ENCODE data around the gene KAT5. TPM values are rescaled to one million over a fixed set of nuclear protein-coding genes. Genes with fewer than 3 reads are reported as not detected.
A peak's percentile ranks its signal among the peaks of the same experiment; 100 is the strongest.
"Not testable (repeated sequence)": the region's sequence is repeated elsewhere in the genome, so short reads cannot be mapped to it uniquely, and the experiment has no call there.

The KAT5 gene
- polyA plus RNA-seq, 4 donors, result 63.9 to 76.7 (median 71.1) TPM

GRCh38 chr11:65741185-65741584, 29.1 kb downstream of the KAT5 start:
- H3K4me1 ChIP-seq (ENCODE audit: control insufficient read depth in 3 of 3, insufficient read depth in 2 of 3, low read depth in 1 of 3, low read length in 2 of 3), result no peaks in the 10 kb centered on the region
- FAIRE-seq (no peak), DNase-seq (no peak)
- no peak overlapping the region for H3K4me3 ChIP-seq (ENCODE audit: low read depth in 1 of 3, low read length in 3 of 3)
- peaks cover 0 to 11% (median 3%) of the 10 kb centered on the region in 3 donors for H3K27me3 ChIP-seq (ENCODE audit: control insufficient read depth in 3 of 3, insufficient read depth in 3 of 3, low read length in 3 of 3)
- H3K9me3 ChIP-seq (ENCODE audit: control insufficient read depth in 2 of 2, insufficient read depth in 1 of 2, low read depth in 1 of 2, low read length in 1 of 2), result peaks cover 0 to 2% of the 10 kb centered on the region in 2 donors
- no peaks in the 10 kb centered on the region for H3K36me3 ChIP-seq (ENCODE audit: control insufficient read depth in 3 of 3, insufficient read depth in 2 of 3, low read depth in 1 of 3, low read length in 3 of 3)
- H3K27ac ChIP-seq (ENCODE audit: low read depth in 1 of 3, low read length in 2 of 3), result no peak overlapping the region
- WGBS, 3 donors, result 77 to 82% (median 78%) methylated on average over 8 of the region's 8 CpGs

- no peaks in the 10 kb centered on the region for H3K9me3 ChIP-seq (ENCODE audit: control insufficient read depth in 2 of 2, insufficient read depth in 1 of 2, low read depth in 1 of 2, low read length in 1 of 2)
- DNase-seq (no peak), FAIRE-seq (no peak)
- H3K36me3 ChIP-seq (ENCODE audit: control insufficient read depth in 3 of 3, insufficient read depth in 2 of 3, low read depth in 1 of 3, low read length in 3 of 3), result no peaks in the 10 kb centered on the region
- H3K27ac ChIP-seq (ENCODE audit: low read depth in 1 of 3, low read length in 2 of 3), result no peak overlapping the region
- no peak overlapping the region for H3K4me3 ChIP-seq (ENCODE audit: low read depth in 1 of 3, low read length in 3 of 3)
- WGBS, 3 donors, result 83 to 93% (median 89%) methylated on average over 1 of the region's 1 CpG
- H3K4me1 ChIP-seq (ENCODE audit: control insufficient read depth in 3 of 3, insufficient read depth in 2 of 3, low read depth in 1 of 3, low read length in 2 of 3), result no peaks in the 10 kb centered on the region
- peaks cover 0 to 11% (median 3%) of the 10 kb centered on the region in 3 donors for H3K27me3 ChIP-seq (ENCODE audit: control insufficient read depth in 3 of 3, insufficient read depth in 3 of 3, low read length in 3 of 3)
Observed at GRCh38 chr11:65742353-65742752, 30.3 kb downstream of the KAT5 start.

GRCh38 chr11:65743681-65744025, 31.6 kb downstream of the KAT5 start:
- WGBS, 3 donors, result 56 to 86% (median 58%) methylated on average over 10 of the region's 10 CpGs
- FAIRE-seq (no peak), DNase-seq (no peak)
- H3K9me3 ChIP-seq (ENCODE audit: control insufficient read depth in 2 of 2, insufficient read depth in 1 of 2, low read depth in 1 of 2, low read length in 1 of 2), result no peaks in the 10 kb centered on the region
- H3K27me3 ChIP-seq (ENCODE audit: control insufficient read depth in 3 of 3, insufficient read depth in 3 of 3, low read length in 3 of 3), result peaks cover 0 to 8% (median 0%) of the 10 kb centered on the region in 3 donors
- H3K36me3 ChIP-seq (ENCODE audit: control insufficient read depth in 3 of 3, insufficient read depth in 2 of 3, low read depth in 1 of 3, low read length in 3 of 3), result no peaks in the 10 kb centered on the region
- H3K27ac ChIP-seq (ENCODE audit: low read depth in 1 of 3, low read length in 2 of 3), result no peak overlapping the region
- no peak overlapping the region for H3K4me3 ChIP-seq (ENCODE audit: low read depth in 1 of 3, low read length in 3 of 3)
- no peaks in the 10 kb centered on the region for H3K4me1 ChIP-seq (ENCODE audit: control insufficient read depth in 3 of 3, insufficient read depth in 2 of 3, low read depth in 1 of 3, low read length in 2 of 3)

- 50 to 77% (median 55%) methylated on average over 17 to 18 of the region's 18 CpGs for WGBS, 3 donors
- Histone ChIP-seq H3K27me3 (ENCODE audit: control insufficient read depth in 3 of 3, insufficient read depth in 3 of 3, low read length in 3 of 3) (peaks cover 0 to 8% (median under 1%) of the 10 kb centered on the region in 3 donors), H3K27ac (ENCODE audit: low read depth in 1 of 3, low read length in 2 of 3) (no peak overlapping the region), H3K4me1 (ENCODE audit: control insufficient read depth in 3 of 3, insufficient read depth in 2 of 3, low read depth in 1 of 3, low read length in 2 of 3) (no peaks in the 10 kb centered on the region), H3K4me3 (ENCODE audit: low read depth in 1 of 3, low read length in 3 of 3) (no peak overlapping the region), H3K9me3 (ENCODE audit: control insufficient read depth in 2 of 2, insufficient read depth in 1 of 2, low read depth in 1 of 2, low read length in 1 of 2) (no peaks in the 10 kb centered on the region), H3K36me3 (ENCODE audit: control insufficient read depth in 3 of 3, insufficient read depth in 2 of 3, low read depth in 1 of 3, low read length in 3 of 3) (no peaks in the 10 kb centered on the region)
- DNase-seq (peak; percentile 35 to 63), FAIRE-seq (no peak)
Observed at GRCh38 chr11:65744026-65744698, 32.1 kb downstream of the KAT5 start.

GRCh38 chr11:65744699-65745042, 32.6 kb downstream of the KAT5 start:
- Histone ChIP-seq H3K9me3 (ENCODE audit: control insufficient read depth in 2 of 2, insufficient read depth in 1 of 2, low read depth in 1 of 2, low read length in 1 of 2) (no peaks in the 10 kb centered on the region), H3K36me3 (ENCODE audit: control insufficient read depth in 3 of 3, insufficient read depth in 2 of 3, low read depth in 1 of 3, low read length in 3 of 3) (no peaks in the 10 kb centered on the region), H3K4me3 (ENCODE audit: low read depth in 1 of 3, low read length in 3 of 3) (no peak overlapping the region), H3K27me3 (ENCODE audit: control insufficient read depth in 3 of 3, insufficient read depth in 3 of 3, low read length in 3 of 3) (peaks cover 0 to 8% (median 4%) of the 10 kb centered on the region in 3 donors), H3K27ac (ENCODE audit: low read depth in 1 of 3, low read length in 2 of 3) (no peak overlapping the region), H3K4me1 (ENCODE audit: control insufficient read depth in 3 of 3, insufficient read depth in 2 of 3, low read depth in 1 of 3, low read length in 2 of 3) (no peaks in the 10 kb centered on the region)
- 78 to 85% (median 81%) methylated on average over 8 of the region's 8 CpGs for WGBS, 3 donors
- DNase-seq (no peak), FAIRE-seq (no peak)

- WGBS, 3 donors, result 90 to 92% (median 92%) methylated on average over 17 of the region's 17 CpGs
- DNase-seq, result no peak
- no peak for FAIRE-seq
- no peak overlapping the region for H3K4me3 ChIP-seq (ENCODE audit: low read depth in 1 of 3, low read length in 3 of 3)
- H3K4me1 ChIP-seq (ENCODE audit: control insufficient read depth in 3 of 3, insufficient read depth in 2 of 3, low read depth in 1 of 3, low read length in 2 of 3), result no peaks in the 10 kb centered on the region
- H3K27me3 ChIP-seq (ENCODE audit: control insufficient read depth in 3 of 3, insufficient read depth in 3 of 3, low read length in 3 of 3), result peaks cover 0 to 8% (median 4%) of the 10 kb centered on the region in 3 donors
- no peak overlapping the region for H3K27ac ChIP-seq (ENCODE audit: low read depth in 1 of 3, low read length in 2 of 3)
- H3K9me3 ChIP-seq (ENCODE audit: control insufficient read depth in 2 of 2, insufficient read depth in 1 of 2, low read depth in 1 of 2, low read length in 1 of 2), result no peaks in the 10 kb centered on the region
- H3K36me3 ChIP-seq (ENCODE audit: control insufficient read depth in 3 of 3, insufficient read depth in 2 of 3, low read depth in 1 of 3, low read length in 3 of 3), result no peaks in the 10 kb centered on the region
Observed at GRCh38 chr11:65745049-65745448, 33.0 kb downstream of the KAT5 start.

GRCh38 chr11:65762169-65762568, 50.1 kb downstream of the KAT5 start:
- H3K9me3 ChIP-seq (ENCODE audit: control insufficient read depth in 2 of 2, insufficient read depth in 1 of 2, low read depth in 1 of 2, low read length in 1 of 2); DNase-seq; H3K4me3 ChIP-seq (ENCODE audit: low read depth in 1 of 3, low read length in 3 of 3); H3K27ac ChIP-seq (ENCODE audit: low read depth in 1 of 3, low read length in 2 of 3); H3K27me3 ChIP-seq (ENCODE audit: control insufficient read depth in 3 of 3, insufficient read depth in 3 of 3, low read length in 3 of 3); FAIRE-seq; H3K36me3 ChIP-seq (ENCODE audit: control insufficient read depth in 3 of 3, insufficient read depth in 2 of 3, low read depth in 1 of 3, low read length in 3 of 3): not testable (repeated sequence)
- H3K4me1 ChIP-seq (ENCODE audit: control insufficient read depth in 3 of 3, insufficient read depth in 2 of 3, low read depth in 1 of 3, low read length in 2 of 3), result peaks cover 0 to 11% (median 0%) of the 10 kb centered on the region in 3 donors
- 34 to 68% (median 54%) methylated on average over 4 to 5 of the region's 5 CpGs for WGBS, 3 donors

GRCh38 chr11:65762816-65763215, 50.8 kb downstream of the KAT5 start:
- FAIRE-seq, result not testable (repeated sequence)

GRCh38 chr11:65764434-65764833, 52.4 kb downstream of the KAT5 start:
- Histone ChIP-seq H3K4me3 (ENCODE audit: low read depth in 1 of 3, low read length in 3 of 3) (no peak overlapping the region), H3K9me3 (ENCODE audit: control insufficient read depth in 2 of 2, insufficient read depth in 1 of 2, low read depth in 1 of 2, low read length in 1 of 2) (no peaks in the 10 kb centered on the region), H3K27me3 (ENCODE audit: control insufficient read depth in 3 of 3, insufficient read depth in 3 of 3, low read length in 3 of 3) (no peaks in the 10 kb centered on the region), H3K27ac (ENCODE audit: low read depth in 1 of 3, low read length in 2 of 3) (no peak overlapping the region), H3K36me3 (ENCODE audit: control insufficient read depth in 3 of 3, insufficient read depth in 2 of 3, low read depth in 1 of 3, low read length in 3 of 3) (no peaks in the 10 kb centered on the region), H3K4me1 (ENCODE audit: control insufficient read depth in 3 of 3, insufficient read depth in 2 of 3, low read depth in 1 of 3, low read length in 2 of 3) (peaks cover 0 to 11% (median 0%) of the 10 kb centered on the region in 3 donors)
- peak in 1 of 2 donors; percentile 68 for DNase-seq
- 22 to 63% (median 40%) methylated on average over 5 of the region's 5 CpGs for WGBS, 3 donors
- no peak for FAIRE-seq

More at GRCh38 chr11:65762816-65763215, 50.8 kb downstream of the KAT5 start:
- WGBS, 3 donors, result 87 to 97% (median 94%) methylated on average over 19 to 22 of the region's 29 CpGs
- not testable (repeated sequence) for H3K4me3 ChIP-seq (ENCODE audit: low read depth in 1 of 3, low read length in 3 of 3); H3K27me3 ChIP-seq (ENCODE audit: control insufficient read depth in 3 of 3, insufficient read depth in 3 of 3, low read length in 3 of 3); H3K9me3 ChIP-seq (ENCODE audit: control insufficient read depth in 2 of 2, insufficient read depth in 1 of 2, low read depth in 1 of 2, low read length in 1 of 2); H3K27ac ChIP-seq (ENCODE audit: low read depth in 1 of 3, low read length in 2 of 3); H3K36me3 ChIP-seq (ENCODE audit: control insufficient read depth in 3 of 3, insufficient read depth in 2 of 3, low read depth in 1 of 3, low read length in 3 of 3); DNase-seq
- peaks cover 0 to 11% (median 0%) of the 10 kb centered on the region in 3 donors for H3K4me1 ChIP-seq (ENCODE audit: control insufficient read depth in 3 of 3, insufficient read depth in 2 of 3, low read depth in 1 of 3, low read length in 2 of 3)
